Cerebellar nuclear complex (tissue), 1 donor: ENCODE data around the gene MMP10.

Experiments used
- DNase-seq, 2 experiments: peaks; one replicate each; lab custom pipeline; 2025; lab: John Stamatoyannopoulos, UW

MMP10 gene

DNA sequence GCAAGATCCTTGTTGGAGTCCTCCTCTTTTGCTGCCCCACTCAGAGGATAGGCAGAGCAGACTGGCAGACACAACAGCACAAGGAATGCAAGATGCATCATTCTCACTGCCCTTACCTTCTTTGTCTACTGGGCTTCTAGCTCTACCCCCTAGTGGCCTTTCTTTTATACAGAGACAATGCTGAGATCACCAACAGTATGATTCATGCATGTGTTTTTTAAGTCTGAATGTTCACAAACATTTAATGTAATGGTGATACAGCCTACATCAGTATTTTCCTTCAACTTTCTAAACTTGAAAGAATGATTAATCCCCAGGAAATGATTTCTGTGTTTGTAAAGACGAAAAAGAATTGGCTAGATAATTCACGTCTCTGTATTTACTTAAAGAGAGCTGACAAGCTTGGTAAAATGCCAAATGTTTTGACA lies at the start of gene MMP10:
TSS of gene MMP10 (minus strand) at position 138 of the 428 bp plus-strand sequence. CDS start at position 101, 37 bp downstream.
- no peak for DNase-seq

DNA sequence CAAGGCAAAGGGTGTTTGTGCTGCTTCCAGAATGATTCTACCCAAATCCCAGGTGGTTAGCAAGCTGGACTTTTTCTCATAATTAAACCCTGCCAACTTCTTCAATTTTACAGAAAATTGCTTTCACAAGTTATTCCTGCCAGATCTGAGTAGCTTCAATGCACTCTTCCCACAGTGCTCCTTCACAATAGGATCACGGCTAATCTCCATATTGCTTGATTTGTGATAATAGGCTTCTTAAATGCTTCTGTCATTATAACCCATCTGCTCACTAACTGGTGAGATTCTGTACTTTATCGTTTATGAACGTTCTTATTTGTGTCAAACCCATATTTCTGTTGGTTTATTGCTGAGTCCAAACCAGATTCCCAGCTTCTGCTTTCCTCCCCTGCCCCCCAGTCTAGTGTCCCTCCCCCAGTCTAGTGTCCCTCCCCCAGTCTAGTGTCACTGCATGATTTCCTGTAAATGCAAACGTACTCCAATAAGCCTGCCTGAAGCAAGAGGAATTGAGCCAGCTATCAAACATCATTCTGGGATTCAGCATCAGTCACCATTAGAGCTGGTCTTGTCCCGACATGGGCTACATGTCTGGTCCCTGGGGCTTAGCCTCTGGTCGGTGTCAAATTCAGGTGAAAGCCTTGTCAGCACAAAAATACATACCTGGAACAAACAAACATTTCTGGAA lies 49.0 kb upstream of the MMP10 start:
- no peak for DNase-seq

DNA sequence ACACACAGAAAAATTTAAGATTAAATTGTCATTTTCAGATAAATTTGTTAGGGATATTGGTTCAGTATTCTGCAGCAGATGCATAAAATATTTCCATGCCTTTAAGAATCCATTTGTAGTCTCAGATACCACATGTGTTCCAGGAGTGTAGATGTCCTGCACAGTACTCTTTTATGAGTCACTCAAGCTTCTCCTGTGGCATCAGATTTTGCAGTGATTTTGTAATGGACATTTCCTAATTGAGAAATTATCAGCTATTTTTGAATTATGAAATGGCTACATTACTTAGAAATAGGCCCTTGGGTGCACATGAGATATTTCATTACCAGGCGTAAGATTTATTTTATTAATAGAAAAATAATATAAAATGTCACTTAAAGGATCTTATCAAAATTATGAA lies 44.1 kb upstream of the MMP10 start:
- DNase-seq, result no peak

DNA sequence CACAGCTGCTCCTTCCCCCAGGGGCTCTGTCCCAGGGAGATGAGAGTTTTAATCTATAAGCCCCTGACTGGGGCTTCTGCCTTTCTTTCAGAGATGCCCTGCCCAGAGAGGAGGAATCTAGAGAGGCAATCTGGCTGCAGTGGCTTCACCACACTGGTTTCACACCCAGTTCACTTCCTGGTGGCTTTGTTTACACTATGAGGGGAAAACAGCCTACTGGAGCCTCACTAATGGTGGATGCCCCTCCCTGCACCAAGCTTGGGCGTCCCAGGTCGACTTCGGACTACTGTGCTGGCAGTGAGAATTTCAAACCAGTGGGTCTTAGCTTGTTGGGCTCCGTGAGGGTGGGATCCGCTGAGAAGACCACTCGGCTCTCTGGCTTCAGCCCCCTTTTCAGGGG lies 39.1 kb upstream of the MMP10 start:
- DNase-seq, result no peak

DNA sequence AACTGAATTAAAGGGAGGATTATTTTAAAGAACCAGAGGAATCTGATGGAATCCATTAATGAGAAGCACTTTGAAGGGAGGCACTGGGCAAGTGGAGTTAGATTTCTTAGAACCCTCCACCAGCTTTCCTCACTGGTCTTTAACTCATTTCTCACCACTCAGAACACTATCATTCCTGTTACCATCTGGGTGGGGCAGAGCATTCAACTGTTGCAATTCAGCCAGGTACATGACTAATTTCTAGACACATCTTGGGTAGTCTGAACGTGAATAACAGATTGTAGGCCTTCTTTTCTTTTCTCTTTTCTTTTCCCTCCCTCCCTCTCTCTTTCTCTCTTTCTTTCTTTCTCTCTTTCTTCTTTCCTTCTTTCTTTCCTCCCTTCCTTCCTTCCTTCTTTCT lies 33.1 kb upstream of the MMP10 start:
- no peak for DNase-seq

DNA sequence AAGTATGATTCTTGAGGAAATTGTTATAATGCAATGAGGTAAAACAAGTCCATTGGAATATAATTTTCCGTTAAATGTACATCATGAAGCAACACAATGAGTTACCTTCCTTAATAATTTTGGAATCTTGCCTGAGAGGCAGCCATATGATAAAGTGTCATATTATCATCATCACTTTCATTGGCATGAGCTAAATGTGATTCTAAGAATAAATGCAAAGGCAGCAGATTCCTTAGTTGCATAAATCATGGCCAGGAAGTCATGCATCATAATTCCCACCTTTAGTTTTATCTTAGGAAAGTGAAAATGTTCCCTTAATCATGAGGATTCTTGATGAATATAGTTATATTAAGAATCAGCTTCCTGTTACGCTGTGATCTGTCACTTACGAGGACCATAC lies 31.8 kb upstream of the MMP10 start:
- no peak for DNase-seq

DNA sequence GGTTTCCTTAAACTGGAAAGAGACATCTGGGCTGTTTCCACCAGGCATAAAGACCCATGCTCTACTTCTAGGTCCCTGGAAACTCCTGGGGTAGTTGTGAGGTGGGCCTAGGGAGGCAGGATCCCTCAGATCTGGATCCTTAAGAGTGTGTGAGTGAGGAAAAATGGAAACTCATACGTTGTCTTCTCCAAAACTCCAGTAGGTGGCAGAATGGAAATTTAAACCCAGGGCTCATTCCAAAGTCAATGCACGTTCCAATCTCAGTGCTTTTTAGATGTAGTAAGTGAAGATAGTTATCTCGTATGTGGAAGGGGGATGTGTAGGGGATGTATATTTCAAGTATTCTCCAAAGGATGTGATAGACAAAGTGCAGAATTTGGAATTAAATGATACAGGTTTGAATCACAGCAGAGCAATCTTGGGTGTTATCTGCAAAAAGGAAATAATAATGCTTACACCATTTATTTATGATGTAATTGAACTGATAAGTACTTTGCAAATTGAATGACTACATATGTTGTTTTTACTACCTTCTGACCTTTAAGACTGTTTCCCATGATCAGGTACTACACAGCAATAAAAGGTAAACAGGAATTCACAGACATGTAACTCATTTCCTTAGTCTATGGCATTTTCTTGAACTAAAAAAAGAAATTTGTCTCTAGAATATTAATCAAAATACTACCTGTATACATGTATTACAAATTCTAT lies 30.7 kb upstream of the MMP10 start:
- no peak for DNase-seq

DNA sequence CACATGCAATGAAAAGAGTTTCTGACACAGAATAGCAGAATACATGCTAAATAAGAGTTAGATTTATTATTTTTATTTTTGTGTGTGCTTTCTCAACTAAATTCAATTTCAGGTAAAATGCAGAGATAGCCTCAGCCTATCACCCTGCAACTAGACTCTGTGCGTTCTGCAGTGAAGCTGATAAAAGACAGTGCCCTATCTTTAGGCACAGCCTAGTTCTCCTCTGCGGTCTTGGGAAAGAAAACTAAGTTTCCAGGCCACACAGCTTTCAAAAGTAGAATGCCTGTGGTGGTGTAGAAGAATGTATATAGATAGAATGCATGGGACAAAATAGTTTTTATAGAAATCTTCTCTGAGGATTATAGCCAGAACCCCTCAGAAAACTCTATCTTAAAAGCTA lies 29.5 kb upstream of the MMP10 start:
- DNase-seq, result no peak

DNA sequence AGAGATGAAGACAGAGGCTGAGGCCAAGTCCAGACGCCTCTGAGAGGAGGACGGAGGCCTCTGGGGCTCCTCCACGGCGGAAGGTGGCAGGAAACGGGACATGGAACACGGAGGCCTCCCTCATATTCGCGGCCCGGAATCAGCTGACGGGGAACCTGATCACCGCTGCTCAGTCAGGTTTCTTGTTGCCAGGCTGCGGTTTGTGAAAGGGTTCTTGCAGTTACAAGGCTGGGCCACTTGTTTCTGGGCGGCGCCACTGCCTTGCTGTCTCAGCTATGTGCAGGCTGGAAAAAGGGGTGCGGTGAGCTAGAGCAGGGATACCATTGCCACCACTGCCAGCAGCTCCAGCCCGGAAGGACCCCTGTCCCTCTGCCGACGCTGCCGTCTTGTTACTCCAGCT lies 27.5 kb upstream of the MMP10 start:
- no peak for DNase-seq

DNA sequence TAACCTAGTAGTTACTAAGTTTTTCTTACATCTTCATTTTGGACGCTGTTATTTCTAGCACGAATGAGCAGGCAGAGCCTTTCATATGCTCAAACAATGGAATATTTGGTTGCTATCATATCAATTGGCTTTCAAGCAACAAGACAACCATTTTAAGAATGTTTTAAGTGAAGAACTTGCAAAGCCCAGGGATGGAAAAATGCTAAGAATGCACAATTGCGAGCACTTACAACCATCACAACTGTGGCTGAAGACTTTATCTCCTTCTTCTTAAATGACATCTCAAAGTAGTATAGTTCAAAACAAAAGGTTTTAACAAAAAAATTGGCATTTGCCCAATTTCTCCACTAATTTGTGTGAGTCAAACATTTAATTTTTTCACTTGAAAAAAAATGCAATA lies 25.9 kb upstream of the MMP10 start:
- no peak for DNase-seq

DNA sequence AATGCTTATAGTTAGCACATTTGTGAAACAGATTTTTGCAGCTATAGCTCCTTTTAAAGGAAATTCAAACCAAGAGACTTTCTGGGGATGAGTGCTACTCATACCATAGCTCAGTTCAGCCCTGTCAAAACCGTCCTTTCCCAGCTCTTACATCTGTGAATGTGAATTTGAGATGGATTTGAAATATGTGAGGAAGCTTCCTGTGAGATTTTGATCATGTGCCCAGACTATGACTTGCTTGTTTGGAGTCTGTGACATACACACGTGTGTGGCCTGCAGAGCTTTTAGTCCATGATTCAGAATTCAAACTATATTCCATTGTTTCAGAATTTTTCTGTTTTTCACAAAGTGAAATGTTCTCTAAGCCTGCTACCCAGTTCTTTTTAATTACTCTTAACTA lies 21.9 kb upstream of the MMP10 start:
- DNase-seq, result no peak

DNA sequence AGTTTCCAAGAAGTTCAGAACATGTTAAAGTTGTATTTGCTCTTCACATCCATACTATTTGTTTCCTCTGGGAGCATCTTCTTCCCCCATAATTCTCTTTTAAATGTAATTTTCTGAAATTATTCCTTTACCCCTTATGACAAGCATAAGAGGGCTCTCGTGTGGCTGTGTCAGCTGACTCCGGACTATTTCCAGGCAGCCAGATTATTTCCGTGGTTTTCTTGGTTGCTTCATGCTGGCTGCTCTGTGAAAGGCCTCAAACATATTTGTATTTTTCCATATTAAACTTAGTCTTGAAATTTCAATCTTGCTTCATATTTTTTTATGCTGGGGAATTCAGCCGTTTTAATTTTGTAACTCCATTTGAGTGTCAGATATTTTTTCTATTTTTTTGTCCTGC lies 20.3 kb upstream of the MMP10 start:
- no peak for DNase-seq

DNA sequence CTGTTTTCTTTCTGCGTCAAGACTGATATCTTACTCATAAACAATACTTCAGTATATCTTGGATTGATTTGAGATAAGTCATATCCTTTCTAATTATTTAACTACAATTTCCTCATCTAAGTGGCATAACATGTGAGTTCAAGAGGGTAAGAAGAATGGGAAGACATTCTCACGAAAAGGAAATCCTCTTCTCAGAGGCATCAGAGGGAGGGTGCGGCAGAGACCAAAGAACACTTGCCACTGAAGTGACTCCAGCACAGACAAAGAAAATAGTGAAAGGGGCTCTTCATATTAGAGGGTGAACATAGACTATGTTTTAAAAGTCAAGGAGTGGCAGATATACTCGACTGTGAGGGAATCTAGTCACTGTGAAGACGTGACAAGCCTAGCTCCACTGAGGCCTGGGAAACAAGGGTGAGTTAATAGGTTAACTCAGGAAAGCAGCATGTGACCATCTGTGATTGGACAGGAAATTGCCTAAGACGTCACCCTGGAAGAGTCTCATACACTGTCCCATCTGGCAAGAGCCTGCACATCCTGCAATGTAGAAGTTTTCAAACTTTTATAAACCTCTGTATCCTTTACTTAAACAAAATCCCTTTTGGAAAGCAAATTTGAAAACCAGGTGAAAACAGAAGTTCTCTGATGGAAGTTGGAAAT lies 19.4 kb upstream of the MMP10 start:
- no peak for DNase-seq

DNA sequence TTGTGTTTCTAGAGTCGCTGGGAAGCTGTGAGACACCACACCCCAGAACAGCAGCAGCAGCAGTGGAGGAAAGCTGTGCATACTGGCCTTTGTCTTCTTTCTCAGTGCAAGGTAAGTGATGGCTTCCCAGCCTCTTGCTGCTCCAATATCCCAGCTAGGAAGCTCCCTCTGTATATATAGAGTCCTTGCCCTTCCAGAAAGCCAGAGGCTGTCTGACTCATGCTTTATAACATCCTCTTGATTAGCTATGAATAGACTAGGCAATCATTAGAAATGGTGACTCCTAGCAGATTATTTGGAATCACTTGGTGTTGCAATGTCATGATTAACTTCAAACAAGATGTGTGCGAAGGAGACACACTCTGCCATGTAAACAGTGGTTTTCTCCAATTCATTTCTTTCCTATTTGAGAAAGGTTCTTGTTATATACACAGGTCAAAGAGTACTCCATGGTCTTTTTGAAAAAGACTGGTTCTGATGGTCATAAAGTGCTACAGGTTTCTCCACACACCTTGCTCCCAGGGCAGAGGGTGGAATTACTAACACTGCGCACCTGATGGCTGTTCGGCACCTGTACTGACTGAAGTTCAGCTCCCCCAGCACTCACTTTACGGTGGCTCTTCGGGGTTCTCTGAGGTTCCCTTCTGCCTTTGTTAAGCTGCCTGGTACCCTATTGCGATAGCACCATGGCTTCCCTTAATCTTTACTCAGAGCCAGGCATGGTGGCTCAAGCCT lies 17.8 kb upstream of the MMP10 start, which contains the start of gene MMP1:
TSS of gene MMP1 (minus strand) at position 149 of the 735 bp plus-strand sequence. CDS start at position 81, 68 bp downstream.
- no peak for DNase-seq

DNA sequence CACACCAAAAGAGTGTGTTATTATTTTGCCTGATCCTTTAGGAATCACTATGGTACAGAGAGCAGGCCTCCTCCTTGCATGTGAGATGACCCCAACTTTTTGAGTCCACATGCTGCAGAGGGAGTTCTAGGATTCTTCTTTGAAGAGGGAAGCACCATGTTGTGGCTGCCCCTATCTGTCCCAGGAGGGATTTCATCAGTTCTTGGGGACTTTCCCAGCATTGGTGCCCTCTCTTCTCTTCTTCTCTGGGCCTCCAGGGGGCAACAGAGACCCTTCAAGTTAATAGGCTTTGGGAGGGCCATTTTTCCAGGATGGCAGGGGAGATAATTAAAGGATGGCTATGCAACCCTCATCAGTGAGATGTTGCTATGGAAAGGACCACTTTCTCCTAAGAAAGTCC lies 14.0 kb upstream of the MMP10 start:
- DNase-seq, result no peak

DNA sequence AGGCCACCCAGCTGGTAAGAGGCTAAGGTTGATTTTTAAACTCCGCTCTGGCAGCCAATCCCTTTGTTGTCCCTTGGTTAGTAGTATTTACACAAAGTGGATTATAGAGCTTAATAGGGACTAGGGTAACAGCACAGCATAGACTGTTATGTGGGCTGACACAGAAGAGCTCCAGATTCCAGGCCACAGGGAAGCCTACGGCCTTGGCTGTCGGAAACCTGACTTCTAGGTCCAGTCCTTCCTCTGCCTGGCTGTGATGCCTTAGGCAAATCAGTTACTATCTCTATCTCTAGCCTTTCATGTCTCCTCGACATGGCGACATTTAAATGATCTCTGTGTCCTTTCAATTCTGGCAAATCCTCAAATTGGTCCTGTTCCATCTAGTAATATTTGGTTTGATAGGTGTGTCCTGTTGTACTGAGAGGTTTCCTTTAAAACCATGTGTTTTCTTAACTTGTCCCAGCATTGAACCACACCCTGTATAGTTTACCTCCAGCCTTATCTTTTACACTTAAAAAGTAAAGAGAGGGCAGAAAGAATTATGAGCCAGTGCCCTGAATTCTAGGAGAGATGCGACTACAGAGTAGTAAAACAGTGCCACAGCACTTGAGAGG lies 13.4 kb upstream of the MMP10 start:
- DNase-seq, result no peak

DNA sequence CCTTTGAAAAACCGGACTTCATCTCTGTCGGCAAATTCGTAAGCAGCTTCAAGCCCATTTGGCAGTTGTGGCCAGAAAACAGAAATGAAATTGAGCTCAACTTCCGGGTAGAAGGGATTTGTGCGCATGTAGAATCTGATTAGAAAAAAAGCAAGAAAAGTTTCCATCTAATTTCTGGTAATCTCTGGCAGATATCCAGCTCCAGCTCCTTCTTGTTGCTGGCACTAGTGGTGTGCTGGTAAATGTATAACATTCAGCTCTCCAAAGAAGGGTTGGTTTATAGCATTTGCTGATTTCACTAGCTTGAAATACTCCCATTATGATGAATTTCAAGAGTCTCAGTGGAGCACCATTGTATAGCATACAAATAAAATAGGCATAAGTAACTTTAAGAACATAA lies 12.2 kb upstream of the MMP10 start:
- DNase-seq, result no peak

DNA sequence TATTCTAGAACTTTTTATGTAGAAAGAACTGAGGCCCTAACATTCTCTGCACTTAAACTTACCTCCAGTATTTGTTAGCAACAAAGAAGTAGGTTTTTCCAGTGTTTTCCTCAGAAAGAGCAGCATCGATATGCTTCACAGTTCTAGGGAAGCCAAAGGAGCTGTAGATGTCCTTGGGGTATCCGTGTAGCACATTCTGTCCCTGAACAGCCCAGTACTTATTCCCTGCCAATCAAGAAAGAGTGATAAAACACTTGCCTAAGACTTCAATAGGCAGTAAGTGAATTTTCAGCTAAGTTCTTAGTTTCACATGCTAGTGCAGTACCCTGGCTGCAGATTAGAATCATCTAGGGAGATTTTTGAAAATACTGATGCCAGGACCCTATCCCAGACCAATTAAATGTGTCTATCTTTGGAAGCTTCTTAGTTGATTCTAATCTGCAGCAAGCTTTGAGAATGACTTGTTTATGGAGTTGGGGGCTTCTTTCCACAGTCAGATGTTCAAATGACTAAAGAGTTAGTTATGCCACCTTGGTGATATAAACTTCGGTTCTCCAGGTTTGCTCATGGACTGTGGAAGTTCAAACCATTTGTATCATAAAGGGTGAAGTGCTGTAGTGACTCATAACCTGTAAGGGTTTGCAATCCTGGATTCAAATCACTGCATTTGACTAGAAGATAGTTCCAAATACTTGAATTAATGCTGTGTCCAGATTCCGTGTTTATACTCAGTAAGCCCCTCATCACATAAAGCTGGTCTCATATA lies 11.0 kb upstream of the MMP10 start:
- no peak for DNase-seq

DNA sequence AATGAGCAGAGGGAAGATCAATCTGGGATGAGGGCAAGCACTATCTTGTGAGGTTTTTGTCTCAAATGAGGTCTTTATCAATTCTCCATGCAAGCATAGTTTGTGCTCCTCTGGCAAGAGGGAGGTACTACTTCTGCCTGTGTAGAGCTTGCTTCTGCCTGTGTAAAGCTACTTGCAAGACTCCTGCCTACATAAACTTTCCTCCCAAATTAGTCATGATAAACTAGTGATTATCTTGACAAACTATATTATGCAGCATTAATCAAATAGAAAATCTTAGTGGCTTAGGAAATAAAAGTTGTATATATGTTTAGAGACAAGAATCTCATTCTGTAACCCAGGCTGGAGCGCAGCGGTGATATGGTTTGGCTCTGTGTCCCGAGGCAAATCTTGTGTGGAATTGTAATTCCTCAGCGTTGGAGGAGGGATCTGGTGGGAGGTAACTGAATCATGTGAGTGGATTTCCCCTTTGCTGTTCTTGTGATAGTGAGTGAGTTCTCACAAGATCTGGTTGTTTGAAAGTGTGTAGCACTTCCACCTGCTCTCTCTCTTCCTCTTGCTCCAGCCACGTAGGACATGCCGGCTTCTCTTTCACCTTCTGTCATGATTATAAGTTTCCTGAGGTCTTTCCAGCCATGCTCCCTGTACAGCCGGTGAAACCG lies 8.0 kb upstream of the MMP10 start:
- no peak for DNase-seq

DNA sequence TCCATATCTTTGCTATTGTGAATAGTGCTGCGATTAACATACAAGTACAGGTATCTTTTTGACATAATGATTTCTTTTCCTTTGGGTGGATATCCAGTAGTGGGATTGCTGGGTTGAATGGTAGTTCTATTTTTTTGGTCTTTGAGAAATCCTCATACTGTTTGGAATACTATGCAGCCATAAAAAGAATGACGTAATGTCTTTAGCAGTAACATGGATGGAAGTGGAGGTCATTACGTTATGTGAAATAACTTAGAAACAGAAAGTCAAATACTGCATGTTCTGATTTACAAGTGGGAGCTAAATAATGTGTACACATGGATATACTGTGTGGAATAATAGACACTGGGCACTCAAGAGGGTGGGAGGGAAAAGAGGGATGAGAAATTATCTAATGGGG lies 4.0 kb upstream of the MMP10 start:
- no peak for DNase-seq

DNA sequence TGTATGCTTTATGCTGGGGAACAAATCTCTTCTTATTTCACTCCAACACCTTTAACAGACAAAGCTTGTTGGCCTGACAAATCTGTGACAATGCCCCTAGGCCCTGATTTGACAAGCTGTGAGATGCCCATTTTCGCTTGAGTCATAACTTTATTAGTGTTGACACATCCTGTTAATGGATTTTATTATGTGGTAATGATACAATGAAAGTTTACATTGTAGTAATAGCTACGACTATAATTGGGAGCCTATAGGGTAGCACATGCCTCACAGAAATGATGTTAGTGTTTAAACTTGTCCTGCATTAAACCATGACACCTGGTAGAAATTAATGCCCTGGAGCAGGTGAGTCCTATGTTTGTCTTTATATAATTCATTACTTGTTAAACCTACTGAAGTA lies 3.3 kb upstream of the MMP10 start:
- no peak for DNase-seq
